Right ventricle myocardium inferior (tissue), 1 donor: Measurements from ENCODE around the gene EARS2. TPM values are rescaled to one million over a fixed set of nuclear protein-coding genes. Genes with fewer than 3 reads are reported as not detected.

ENCODE experiments used
- ATAC-seq: fragments of 200-7000 bp; cut with Tn5 transposase; one replicate; pipeline ENCODE4 v1.9.1; 2020; ENCODE audit warnings: mild to moderate bottlenecking, moderate library complexity
- DNase-seq: peaks from one replicate; pipeline ENCODE4 v3.0.0; 2021; ENCODE audit errors: missing footprints
- intact Hi-C: fragments of 100-400 bp; cut with DNase I; formaldehyde crosslinking; loops from one replicate; pipeline ENCODE4 v1.11.0; 2022
- total RNA-seq: library from RNA; stranded (reverse); fragmentation: NEBNext Ultra II Directional; extraction: Animal tissue kit (Norgen Biotek cat#: 25700); gene quantifications from one replicate; pipeline ENCODE4 v1.2.1, GENCODE V29; 2021
- donor health status: DM: no; HTN: yes; CAD: no; lungs with severe emphysema.

Gene EARS2
- total RNA-seq, 1 donor from 2014 or later, result 24.9 TPM

- intact Hi-C loops, result no loop called here
- DNase-seq, result no peak
- no peak for ATAC-seq
Measured at GRCh38 chr16:23534868-23535860, 22.0 kb downstream of the EARS2 start.

GRCh38 chr16:23532448-23532847 lies 24.7 kb downstream of the EARS2 start:
- no peak for ATAC-seq
- intact Hi-C loops, result no loop called here

DNA sequence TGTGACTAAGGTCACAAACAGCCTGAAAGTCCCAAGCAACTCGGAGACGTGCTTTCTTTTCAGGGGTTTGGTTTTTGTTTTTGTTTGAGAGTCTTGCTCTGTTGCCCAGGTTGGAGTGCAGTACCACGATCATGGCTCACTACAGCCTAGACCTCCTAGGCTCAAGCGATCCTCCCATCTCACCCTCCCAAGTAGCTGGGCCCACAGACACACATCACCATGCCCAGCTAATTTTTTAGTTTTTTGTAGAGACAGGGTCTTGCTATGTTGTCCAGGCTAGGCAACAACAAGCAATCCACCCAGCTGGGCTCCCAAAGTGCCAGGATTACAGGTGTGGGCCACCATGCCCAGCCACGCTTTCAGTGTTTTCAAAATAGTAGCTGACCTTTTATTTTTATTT lies 27.1 kb downstream of the EARS2 start:
- ATAC-seq, result no peak
- intact Hi-C loops, result no loop called here
- no peak for DNase-seq

More at GRCh38 chr16:23532448-23532847, 24.7 kb downstream of the EARS2 start:
- DNase-seq, result no peak

DNA sequence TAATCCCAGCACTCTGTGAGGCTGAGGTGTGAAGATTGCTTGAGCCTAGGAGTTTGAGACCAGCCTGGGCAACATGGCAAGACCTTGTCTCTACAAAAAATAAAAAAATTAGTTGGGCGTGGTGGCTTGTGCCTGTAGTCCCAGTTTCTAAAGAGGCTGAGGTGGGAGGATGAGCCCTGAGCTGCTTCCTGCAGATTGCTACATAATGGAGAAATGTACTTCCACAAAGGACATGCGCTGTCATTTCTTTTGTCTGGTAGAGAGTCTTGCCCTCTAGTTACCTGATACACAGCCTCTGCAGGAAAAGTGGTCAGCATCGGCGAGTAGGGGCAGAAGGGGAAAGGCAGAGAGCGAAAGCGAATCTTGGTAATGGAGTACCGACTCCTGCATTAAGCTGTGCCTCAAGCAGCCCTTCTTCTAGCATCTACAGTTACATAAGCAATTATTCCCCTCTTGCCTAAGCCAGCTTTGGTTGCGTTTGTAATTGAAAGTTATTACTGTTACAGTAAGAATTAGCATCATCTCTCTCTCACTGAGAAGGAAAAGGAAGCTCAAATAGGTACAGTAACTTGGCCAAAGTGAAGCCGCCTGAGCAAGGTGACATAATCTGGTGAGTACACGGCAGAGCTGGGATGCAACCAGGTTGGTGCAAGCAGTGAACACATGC lies 28.4 kb downstream of the EARS2 start:
- DNase-seq (no peak), ATAC-seq (no peak)
- intact Hi-C loops, result no loop called here

DNA sequence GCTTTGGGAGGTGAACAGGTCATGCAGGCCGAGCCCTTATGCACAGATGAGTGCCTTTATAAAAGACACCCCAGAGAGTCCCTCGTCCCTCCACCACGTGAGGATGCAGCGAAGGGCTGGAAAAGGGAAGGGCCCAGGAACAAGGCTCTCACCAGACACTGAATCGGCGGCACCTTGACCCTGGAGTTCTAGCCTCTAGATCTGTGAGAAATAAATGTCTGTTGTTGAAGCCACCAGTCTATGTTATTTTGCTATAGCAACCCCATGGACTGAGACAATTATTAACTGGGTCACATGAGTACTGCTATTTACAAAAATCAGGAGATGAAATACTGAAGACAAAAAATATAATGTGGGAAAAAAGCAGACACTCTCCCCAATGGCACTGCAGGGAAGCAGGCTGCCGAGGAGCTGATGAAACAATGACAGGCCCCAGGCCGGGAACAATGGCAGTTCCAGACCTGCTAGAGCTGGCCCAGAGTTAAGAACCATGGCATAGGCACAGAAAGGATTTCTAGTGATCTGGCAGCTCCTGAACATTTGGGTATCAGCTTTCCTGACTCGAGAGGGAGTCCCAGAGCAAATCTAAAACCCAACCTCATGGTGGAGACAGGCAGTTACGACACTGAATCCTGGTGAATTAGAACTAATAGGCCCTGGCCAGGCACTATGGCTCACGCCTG lies 29.0 kb downstream of the EARS2 start:
- ATAC-seq (peak; percentile 76), DNase-seq (no peak)
- intact Hi-C loops, result no loop called here

- intact Hi-C loops, result no loop called here
- ATAC-seq (no peak), DNase-seq (no peak)
Measured at GRCh38 chr16:23524886-23525285, 32.3 kb downstream of the EARS2 start.

DNA sequence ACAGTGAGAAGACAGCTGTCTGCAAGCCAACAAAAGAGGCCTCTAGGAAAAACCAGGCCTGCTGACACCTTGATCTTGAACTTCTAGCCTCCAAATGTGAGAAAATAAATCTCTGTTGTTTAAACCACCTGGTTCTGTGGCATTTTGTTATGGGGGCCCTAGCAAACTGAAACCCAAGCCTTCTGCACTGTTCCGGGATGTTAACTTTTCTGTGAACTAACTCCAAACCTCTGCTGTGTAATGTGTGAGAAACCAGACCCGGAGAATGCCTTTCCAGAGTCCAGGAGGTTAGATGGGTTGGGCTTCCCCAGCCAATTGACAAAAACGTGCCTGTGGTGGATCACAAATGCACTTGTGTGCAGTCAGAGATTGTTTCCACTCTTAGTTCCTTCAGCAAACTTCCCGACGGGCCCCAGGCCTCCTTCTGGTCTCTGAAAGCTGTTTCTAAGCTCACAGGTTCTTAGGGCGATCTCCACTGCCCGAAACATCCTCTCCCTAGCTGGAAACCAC lies 33.2 kb downstream of the EARS2 start:
- ATAC-seq (no peak), DNase-seq (no peak)
- intact Hi-C loops, result no loop called here

GRCh38 chr16:23523321-23523720 lies 33.8 kb downstream of the EARS2 start:
- intact Hi-C loops, result no loop called here
- DNase-seq (no peak), ATAC-seq (no peak)

DNA sequence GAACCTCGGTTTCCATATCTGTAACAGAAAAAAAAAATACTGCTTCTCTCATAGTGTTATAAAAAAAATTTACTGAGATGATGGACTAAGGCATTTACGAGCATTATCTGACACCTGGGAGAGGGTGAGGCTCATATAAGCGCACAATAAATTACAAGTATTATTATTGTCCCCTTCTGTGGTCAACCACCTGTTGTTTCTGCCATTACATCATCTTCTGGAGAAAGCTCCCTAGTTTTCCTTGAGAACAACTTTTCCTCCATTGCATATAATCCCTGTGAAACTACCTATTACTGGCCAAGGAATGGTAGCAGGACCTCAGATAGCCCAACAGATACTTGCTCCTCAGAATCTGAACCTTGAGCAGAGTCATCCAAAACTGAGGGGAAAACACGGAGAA lies 35.2 kb downstream of the EARS2 start:
- ATAC-seq (no peak), DNase-seq (no peak)
- intact Hi-C loops, result no loop called here

DNA sequence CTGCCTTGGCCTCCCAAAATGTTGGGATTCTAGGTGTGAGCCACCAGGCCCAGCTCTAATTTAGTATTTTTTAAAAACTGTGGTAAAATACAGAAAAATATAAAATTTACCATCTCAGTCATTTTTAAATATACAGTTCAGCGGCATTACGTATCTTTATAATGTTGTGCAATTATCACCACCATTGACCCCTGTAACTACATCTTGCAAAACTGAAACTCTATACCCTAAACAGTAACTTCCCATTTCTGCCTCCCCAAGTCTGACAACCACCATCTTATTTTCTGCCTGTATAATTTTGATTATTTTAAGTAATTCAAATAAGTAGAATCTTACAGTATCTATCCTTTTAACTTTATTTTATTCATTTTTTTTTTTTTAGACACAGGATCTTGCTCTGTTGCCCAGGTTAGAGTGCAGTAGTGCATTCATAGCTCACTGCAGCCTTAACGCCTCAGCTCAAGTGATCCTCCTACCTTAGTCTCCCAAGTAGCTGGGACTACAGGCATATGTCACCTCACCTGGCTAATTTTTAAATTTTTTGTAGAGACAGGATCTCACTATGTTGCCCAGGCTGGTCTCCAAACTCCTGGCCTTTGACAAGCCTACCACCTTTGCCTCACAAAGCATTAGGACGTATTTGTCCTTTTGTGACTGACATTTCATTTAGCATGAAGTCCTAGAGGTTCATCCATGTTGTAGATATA lies 36.0 kb downstream of the EARS2 start:
- DNase-seq, result no peak
- intact Hi-C loops, result no loop called here
- no peak for ATAC-seq

GRCh38 chr16:23520500-23520899 lies 36.6 kb downstream of the EARS2 start:
- ATAC-seq (no peak), DNase-seq (no peak)
- intact Hi-C loops, result no loop called here

- ATAC-seq, result no peak
- intact Hi-C loops, result no loop called here
- DNase-seq, result no peak
Measured at GRCh38 chr16:23519282-23519681, 37.9 kb downstream of the EARS2 start.

DNA sequence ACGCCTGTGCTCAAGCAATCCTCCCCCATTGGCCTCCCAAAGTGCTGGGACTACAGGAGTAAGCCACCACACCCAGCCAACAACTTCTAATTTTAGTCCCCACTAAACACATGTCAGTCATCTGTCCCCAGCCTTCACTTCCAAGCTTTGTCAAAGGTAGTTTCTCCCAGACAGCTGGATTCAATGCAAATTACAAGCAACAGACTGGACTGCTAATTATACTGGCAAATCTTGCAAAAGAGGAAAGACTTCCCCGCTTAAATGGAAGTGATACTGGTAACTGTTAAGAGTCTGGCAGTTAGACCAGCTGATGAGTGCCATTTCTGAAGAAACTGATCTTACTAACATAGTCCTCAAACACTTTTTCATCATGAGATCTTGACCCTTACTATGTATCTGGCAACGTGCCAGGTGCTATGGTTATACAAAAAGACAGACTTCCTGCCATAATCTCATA lies 38.7 kb downstream of the EARS2 start:
- intact Hi-C loops, result no loop called here
- no peak for ATAC-seq

DNA sequence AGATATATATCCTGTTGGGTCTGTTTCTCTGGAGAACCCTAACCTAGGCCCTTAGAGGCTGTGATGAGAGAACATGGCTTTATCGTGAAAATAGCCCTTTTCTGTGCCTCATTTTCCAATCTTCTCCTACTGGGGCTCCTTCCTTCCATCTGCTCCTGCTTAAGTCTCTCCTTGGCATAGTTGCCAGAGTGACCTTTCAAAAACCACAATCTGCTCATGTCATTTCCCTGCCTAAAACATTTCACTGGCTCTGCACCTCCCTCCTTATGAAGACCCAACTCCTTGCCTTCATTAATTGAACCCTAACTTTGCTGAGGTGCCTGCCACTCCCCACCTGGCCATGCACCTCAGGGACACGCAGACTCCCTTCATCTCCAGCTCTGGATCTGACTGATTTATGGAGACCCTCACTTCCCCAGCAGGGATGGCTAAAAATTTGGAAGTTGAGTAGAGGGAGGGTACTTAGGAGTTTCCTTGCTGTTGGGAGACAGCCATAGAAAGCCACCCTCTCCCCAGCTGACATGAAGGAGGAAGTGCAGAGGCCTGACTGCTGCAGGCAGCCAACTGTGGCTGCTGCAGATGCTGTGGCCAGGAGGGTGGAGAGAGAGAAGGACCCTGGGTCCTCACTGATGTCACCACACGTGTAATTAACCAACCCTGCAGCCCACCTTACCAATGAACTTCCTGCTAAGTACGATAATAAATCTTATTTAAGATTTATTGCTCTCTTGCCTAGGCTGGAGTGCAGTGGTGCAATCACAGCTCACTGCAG lies 40.6 kb downstream of the EARS2 start:
- ATAC-seq, result peak; percentile 46
- no peak for DNase-seq
- intact Hi-C loops, result no loop called here

More for the DNA sequence above, 38.7 kb downstream of the EARS2 start:
- DNase-seq, result no peak

GRCh38 chr16:23515881-23516280 lies 41.3 kb downstream of the EARS2 start:
- intact Hi-C loops, result no loop called here

DNA sequence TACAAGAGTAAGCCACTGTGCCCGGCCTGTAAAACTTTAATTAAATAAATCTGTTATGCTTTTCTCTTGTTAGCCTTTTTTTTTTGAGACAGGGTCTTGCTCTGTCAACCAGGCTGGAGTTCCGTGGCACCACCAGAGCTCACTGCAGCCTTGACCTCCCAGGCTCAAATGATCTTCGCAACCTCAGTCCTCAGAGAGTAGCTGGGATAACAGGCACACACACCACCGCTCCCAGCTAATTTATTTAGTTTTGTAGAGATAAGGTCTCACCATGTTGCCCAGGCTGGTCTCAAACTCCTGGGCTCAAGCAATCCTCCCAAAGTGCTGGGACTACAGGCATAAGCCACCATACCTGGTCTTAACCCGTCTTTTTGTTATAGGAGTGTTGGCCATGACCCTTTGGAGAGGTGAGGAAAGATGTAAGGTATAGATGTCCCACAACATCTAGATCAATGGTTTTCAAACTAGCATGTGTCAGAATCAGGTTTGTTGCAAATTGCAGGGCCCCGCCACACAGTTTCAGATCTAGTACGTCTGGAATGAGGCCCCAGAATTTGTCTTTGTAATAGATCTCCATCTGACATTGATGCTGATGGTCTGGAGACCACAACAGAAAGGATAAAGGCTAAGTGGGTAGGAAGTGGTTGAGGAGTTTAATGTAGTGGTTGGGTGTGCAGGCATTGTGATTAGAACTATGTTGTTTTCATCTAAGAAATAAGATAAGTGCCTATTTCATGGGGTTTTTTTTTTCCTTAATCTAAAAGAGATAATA lies 42.6 kb downstream of the EARS2 start:
- intact Hi-C loops, result no loop called here
- DNase-seq, result no peak
- no peak for ATAC-seq

More at GRCh38 chr16:23515881-23516280, 41.3 kb downstream of the EARS2 start:
- ATAC-seq, result no peak
- DNase-seq, result no peak

GRCh38 chr16:23512168-23512695 lies 44.9 kb downstream of the EARS2 start:
- ATAC-seq, result no peak
- intact Hi-C loops, result no loop called here
- no peak for DNase-seq
